Mucosa of rectum (tissue), 2 donors: ENCODE results near the gene SGTB.

Source experiments
- H3K27ac ChIP-seq, 2 donors: one replicate each; pipeline ENCODE4 v1.7.0; 2013; ENCODE audit warnings: inconsistent platforms in 2 of 2, low read depth in 2 of 2, low read length in 2 of 2
- H3K27me3 ChIP-seq, 2 donors: one replicate each; pipeline ENCODE4 v1.7.0; 2013; ENCODE audit warnings: low read length in 2 of 2; ENCODE audit not compliant: control insufficient read depth in 2 of 2, insufficient read depth in 2 of 2
- H3K36me3 ChIP-seq, 2 donors: one replicate each; pipeline ENCODE4 v1.7.0; 2013; ENCODE audit warnings: low read length in 2 of 2; ENCODE audit not compliant: control insufficient read depth in 2 of 2, insufficient read depth in 2 of 2
- H3K4me1 ChIP-seq, 2 donors: one replicate each; pipeline ENCODE4 v1.7.0; 2013; ENCODE audit warnings: low read length in 2 of 2, mild to moderate bottlenecking in 1 of 2; ENCODE audit not compliant: control insufficient read depth in 2 of 2, insufficient read depth in 2 of 2
- H3K4me3 ChIP-seq, 2 donors: one replicate each; pipeline ENCODE4 v1.7.0; 2013; ENCODE audit warnings: low read length in 2 of 2
- H3K9ac ChIP-seq, 2 donors: one replicate each; pipeline ENCODE4 v1.7.0; 2013; ENCODE audit warnings: low read length in 2 of 2, low read depth in 1 of 2, mild to moderate bottlenecking in 1 of 2
- H3K9me3 ChIP-seq, 2 donors: one replicate each; pipeline ENCODE4 v1.7.0; 2013; ENCODE audit warnings: low read length in 2 of 2; ENCODE audit not compliant: control insufficient read depth in 2 of 2
- donor health status: healthy.
- donor health status: Normal muscosa, but diverticular disease.

Gene SGTB

GRCh38 chr5:65758546-65759144, 36.7 kb upstream of the SGTB start:
- Histone ChIP-seq H3K27me3 (no peaks in the 10 kb centered on the region), H3K4me3 (no peak overlapping the region), H3K36me3 (peaks cover 0 to 2% of the 10 kb centered on the region in 2 donors), H3K9me3 (no peaks in the 10 kb centered on the region), H3K9ac (no peak overlapping the region), H3K4me1 (no peaks in the 10 kb centered on the region), H3K27ac (no peak overlapping the region)

- H3K27me3 ChIP-seq, result no peaks in the 10 kb centered on the region
- H3K4me3 ChIP-seq, result no peak overlapping the region
- H3K9me3 ChIP-seq, result no peaks in the 10 kb centered on the region
- no peaks in the 10 kb centered on the region for H3K4me1 ChIP-seq
- H3K27ac ChIP-seq, result no peak overlapping the region
- no peaks in the 10 kb centered on the region for H3K36me3 ChIP-seq
- H3K9ac ChIP-seq, result no peak overlapping the region
These were observed 31.3 kb upstream of the SGTB start for GRCh38 chr5:65753189-65753588.

GRCh38 chr5:65750938-65751337, 29.0 kb upstream of the SGTB start:
- no peaks in the 10 kb centered on the region for H3K27me3 ChIP-seq

GRCh38 chr5:65749956-65750355, 28.0 kb upstream of the SGTB start:
- Histone ChIP-seq H3K27me3 (no peaks in the 10 kb centered on the region), H3K9ac (no peak overlapping the region), H3K27ac (no peak overlapping the region), H3K9me3 (no peaks in the 10 kb centered on the region), H3K36me3 (no peaks in the 10 kb centered on the region), H3K4me3 (no peak overlapping the region), H3K4me1 (no peaks in the 10 kb centered on the region)

More at GRCh38 chr5:65750938-65751337, 29.0 kb upstream of the SGTB start:
- Histone ChIP-seq H3K4me1 (no peaks in the 10 kb centered on the region), H3K9ac (no peak overlapping the region), H3K4me3 (no peak overlapping the region), H3K27ac (no peak overlapping the region), H3K36me3 (no peaks in the 10 kb centered on the region), H3K9me3 (no peaks in the 10 kb centered on the region)

- Histone ChIP-seq H3K36me3 (no peaks in the 10 kb centered on the region), H3K27ac (no peak overlapping the region), H3K27me3 (no peaks in the 10 kb centered on the region), H3K4me1 (no peaks in the 10 kb centered on the region), H3K4me3 (no peak overlapping the region), H3K9ac (no peak overlapping the region), H3K9me3 (no peaks in the 10 kb centered on the region)
These were observed 27.4 kb upstream of the SGTB start for GRCh38 chr5:65749221-65749844.

- Histone ChIP-seq H3K9ac (no peak overlapping the region), H3K4me1 (no peaks in the 10 kb centered on the region), H3K27me3 (no peaks in the 10 kb centered on the region), H3K27ac (no peak overlapping the region), H3K4me3 (no peak overlapping the region), H3K36me3 (no peaks in the 10 kb centered on the region), H3K9me3 (no peaks in the 10 kb centered on the region)
These were observed 20.8 kb upstream of the SGTB start for GRCh38 chr5:65742565-65743231.

- no peaks in the 10 kb centered on the region for H3K9me3 ChIP-seq
- H3K27me3 ChIP-seq, result no peaks in the 10 kb centered on the region
- no peaks in the 10 kb centered on the region for H3K4me1 ChIP-seq
- no peaks in the 10 kb centered on the region for H3K36me3 ChIP-seq
- no peak overlapping the region for H3K27ac ChIP-seq
- no peak overlapping the region for H3K9ac ChIP-seq
- no peak overlapping the region for H3K4me3 ChIP-seq
These were observed 17.3 kb upstream of the SGTB start for GRCh38 chr5:65739162-65739561.

GRCh38 chr5:65738305-65738704, 16.4 kb upstream of the SGTB start:
- H3K27ac ChIP-seq, result no peak overlapping the region
- no peaks in the 10 kb centered on the region for H3K4me1 ChIP-seq
- H3K36me3 ChIP-seq, result no peaks in the 10 kb centered on the region
- no peak overlapping the region for H3K9ac ChIP-seq
- no peaks in the 10 kb centered on the region for H3K9me3 ChIP-seq
- H3K27me3 ChIP-seq, result no peaks in the 10 kb centered on the region
- H3K4me3 ChIP-seq, result no peak overlapping the region

GRCh38 chr5:65737842-65738241, 15.9 kb upstream of the SGTB start:
- H3K4me1 ChIP-seq, result no peaks in the 10 kb centered on the region
- no peaks in the 10 kb centered on the region for H3K36me3 ChIP-seq
- no peak overlapping the region for H3K4me3 ChIP-seq
- no peak overlapping the region for H3K27ac ChIP-seq
- no peaks in the 10 kb centered on the region for H3K9me3 ChIP-seq
- no peak overlapping the region for H3K9ac ChIP-seq
- no peaks in the 10 kb centered on the region for H3K27me3 ChIP-seq

- Histone ChIP-seq H3K9ac (no peak overlapping the region), H3K27me3 (no peaks in the 10 kb centered on the region), H3K4me1 (no peaks in the 10 kb centered on the region), H3K27ac (no peak overlapping the region), H3K9me3 (no peaks in the 10 kb centered on the region), H3K36me3 (no peaks in the 10 kb centered on the region), H3K4me3 (no peak overlapping the region)
These were observed 14.1 kb upstream of the SGTB start for GRCh38 chr5:65736011-65736410.
